ENCODE data around the gene MTREX. TPM values are rescaled to one million over a fixed set of nuclear protein-coding genes. Genes with fewer than 3 reads are reported as not detected.

The MTREX gene
- total RNA-seq, 2 experiments from 2014 or later = 62.7 to 125 TPM

DNA sequence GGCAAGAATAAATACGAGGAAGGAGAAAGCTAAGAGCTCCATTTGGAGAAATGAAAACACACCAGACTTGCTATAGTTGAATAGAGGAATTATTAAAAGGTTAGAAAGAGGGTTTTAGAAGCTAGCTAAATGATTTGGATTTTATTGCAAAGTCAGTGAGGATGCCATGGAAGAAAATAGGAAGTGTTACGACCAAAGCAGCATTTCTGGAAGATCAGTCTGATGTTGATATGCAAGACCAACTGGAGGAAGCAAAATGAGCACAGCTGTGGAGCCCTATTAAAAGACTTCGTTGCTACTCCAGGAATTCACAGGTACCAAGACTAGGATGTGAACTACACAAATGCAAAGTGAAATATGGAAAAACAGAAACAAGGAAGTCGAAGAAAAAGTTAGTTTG is 2.4 kb upstream of the MTREX start:
- TF ChIP-seq, protein P1, sequence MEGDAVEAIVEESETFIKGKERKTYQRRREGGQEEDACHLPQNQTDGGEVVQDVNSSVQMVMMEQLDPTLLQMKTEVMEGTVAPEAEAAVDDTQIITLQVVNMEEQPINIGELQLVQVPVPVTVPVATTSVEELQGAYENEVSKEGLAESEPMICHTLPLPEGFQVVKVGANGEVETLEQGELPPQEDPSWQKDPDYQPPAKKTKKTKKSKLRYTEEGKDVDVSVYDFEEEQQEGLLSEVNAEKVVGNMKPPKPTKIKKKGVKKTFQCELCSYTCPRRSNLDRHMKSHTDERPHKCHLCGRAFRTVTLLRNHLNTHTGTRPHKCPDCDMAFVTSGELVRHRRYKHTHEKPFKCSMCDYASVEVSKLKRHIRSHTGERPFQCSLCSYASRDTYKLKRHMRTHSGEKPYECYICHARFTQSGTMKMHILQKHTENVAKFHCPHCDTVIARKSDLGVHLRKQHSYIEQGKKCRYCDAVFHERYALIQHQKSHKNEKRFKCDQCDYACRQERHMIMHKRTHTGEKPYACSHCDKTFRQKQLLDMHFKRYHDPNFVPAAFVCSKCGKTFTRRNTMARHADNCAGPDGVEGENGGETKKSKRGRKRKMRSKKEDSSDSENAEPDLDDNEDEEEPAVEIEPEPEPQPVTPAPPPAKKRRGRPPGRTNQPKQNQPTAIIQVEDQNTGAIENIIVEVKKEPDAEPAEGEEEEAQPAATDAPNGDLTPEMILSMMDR (conservative IDR thresholded peaks at IDR 0.05; ENCODE audit: low read length) = no peak
- no peak for TF ChIP-seq EZH2phosphoT487 (IDR thresholded peaks at IDR 0.05; ENCODE audit: borderline replicate concordance, low read depth, low read length)
- Histone ChIP-seq H4K20me1 (ENCODE audit: insufficient read depth, low read length) (peaks cover 6% of the 10 kb centered on the region; the same call in 1 of the 2 replicates), H3K9me2 (ENCODE audit: insufficient read depth, low read length) (no peaks in the 10 kb centered on the region), H3K4me2 (ENCODE audit: low read length) (peak overlapping the region; percentile 97), H3K36me3 (ENCODE audit: insufficient read depth, low read length) (peaks cover 41% of the 10 kb centered on the region), H2AFZ (ENCODE audit: low read length) (no peak overlapping the region), H3K79me2 (ENCODE audit: insufficient read depth, low read depth, low read length) (peaks cover 88% of the 10 kb centered on the region), H3K4me3 (ENCODE audit: low read depth, low read length, poor library complexity, severe bottlenecking) (peak overlapping the region; percentile 91), H3K9me3 (ENCODE audit: low read length) (peaks cover 8% of the 10 kb centered on the region), H3K4me1 (ENCODE audit: insufficient read depth, low read length, poor library complexity, severe bottlenecking) (peaks cover 37% of the 10 kb centered on the region), H3K27ac (ENCODE audit: low read depth, low read length, poor library complexity, severe bottlenecking) (no peak overlapping the region)
- intact Hi-C loops (cut with micrococcal nuclease; ENCODE audit: unreplicated experiment) = loop anchor here (5.0 kb wide), 2 partner anchors 78 to 133 kb away; partner anchors contain the start of genes CDC20B and MCIDAS
- no peak for DNase-seq (ENCODE audit: low spot score)
- ChIA-PET CTCF (ENCODE audit: unreplicated experiment) (no interaction called here), POLR2A (interaction anchor here (0.6 to 2.4 kb wide), 4 partner anchors 8 to 1798 kb away, joined by 3 to 15 read pairs (median 4); no protein-coding TSS in a partner anchor)
- no TSS peak for BruUV-seq (replicated peaks)

DNA sequence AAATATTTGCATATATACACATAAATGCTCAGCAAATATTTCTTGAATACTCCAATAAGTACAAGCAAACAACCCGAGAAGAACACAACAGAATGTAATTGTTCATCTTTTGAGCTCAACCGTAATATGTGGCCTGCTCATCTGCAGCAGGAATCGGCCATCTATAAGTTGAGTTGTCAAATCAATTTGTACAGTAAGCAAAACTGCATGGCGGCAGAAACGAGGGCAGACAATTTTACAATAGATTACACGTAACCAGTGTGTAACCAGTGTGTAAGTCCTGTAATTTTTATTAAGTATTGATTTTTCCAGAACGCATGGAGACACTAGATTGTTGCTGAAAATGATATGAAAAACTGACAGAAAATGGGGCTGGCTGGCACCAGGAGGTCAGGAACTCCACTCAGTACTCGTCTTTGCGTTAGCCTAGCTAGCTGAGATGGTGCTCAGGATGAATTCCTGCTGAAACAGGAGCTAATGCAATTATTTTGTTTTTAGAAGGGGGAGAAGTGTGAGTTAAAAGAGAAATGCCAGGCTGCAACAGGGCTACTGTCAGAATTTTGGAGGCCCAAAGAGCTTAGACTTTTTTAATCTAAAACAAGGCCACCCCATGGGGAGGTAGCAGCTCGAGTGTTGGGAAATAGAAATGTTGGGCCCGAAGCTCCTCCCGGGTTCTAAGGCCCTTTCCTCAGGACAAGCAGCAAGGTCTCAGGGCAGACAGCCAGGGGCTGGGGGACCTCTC is 977 bp upstream of the MTREX start:
- Histone ChIP-seq H2AFZ (ENCODE audit: low read length) (peak overlapping the region; percentile 89; the same call in 1 of the 2 replicates), H3K4me1 (ENCODE audit: insufficient read depth, low read length, poor library complexity, severe bottlenecking) (peaks cover 42% of the 10 kb centered on the region), H3K9me3 (ENCODE audit: low read length) (peaks cover 16% of the 10 kb centered on the region), H3K4me2 (ENCODE audit: low read length) (peak overlapping the region; percentile 97), H3K4me3 (ENCODE audit: low read depth, low read length, poor library complexity, severe bottlenecking) (peak overlapping the region; percentile 91), H3K79me2 (ENCODE audit: insufficient read depth, low read depth, low read length) (peaks cover 91% of the 10 kb centered on the region), H3K36me3 (ENCODE audit: insufficient read depth, low read length) (peaks cover 46% of the 10 kb centered on the region), H4K20me1 (ENCODE audit: insufficient read depth, low read length) (peaks cover 6% of the 10 kb centered on the region; the same call in 1 of the 2 replicates), H3K9me2 (ENCODE audit: insufficient read depth, low read length) (no peaks in the 10 kb centered on the region), H3K27ac (ENCODE audit: low read depth, low read length, poor library complexity, severe bottlenecking) (peak overlapping the region; percentile 63)
- CTCF ChIA-PET (ENCODE audit: unreplicated experiment) = no interaction called here
- peak; percentile 18 for DNase-seq (ENCODE audit: low spot score)
- POLR2A ChIA-PET = interaction anchor here (0.7 to 2.4 kb wide), 14 partner anchors 10 to 1509 kb away, joined by 3 to 15 read pairs (median 4); partner anchors contain the start of genes CCNO and MAP3K1
- intact Hi-C loops (cut with micrococcal nuclease; ENCODE audit: unreplicated experiment) = loop anchor here (5.0 kb wide), 2 partner anchors 80 to 135 kb away; partner anchors contain the start of genes CDC20B and MCIDAS
- TF ChIP-seq EZH2phosphoT487 (IDR thresholded peaks at IDR 0.05; ENCODE audit: borderline replicate concordance, low read depth, low read length) = no peak
- TF ChIP-seq, protein P1 (conservative IDR thresholded peaks at IDR 0.05; ENCODE audit: low read length) = no peak
- BruUV-seq (replicated peaks) = TSS peak; percentile 56
